IMR-90 (cell line): Measurements from ENCODE around the gene LRRC14B.

Experiments
- POLR2A ChIP-seq: IDR thresholded peaks from 2 replicates; pipeline ENCODE4 v1.6.1; 2012; ENCODE audit warnings: mild to moderate bottlenecking, low read depth, low read length
- TF ChIP-seq, protein P1 (sequence below): conservative IDR thresholded peaks from 2 replicates; pipeline ENCODE4 v1.5.1; 2012; ENCODE audit warnings: mild to moderate bottlenecking, low read depth, low read length, improper control_type of control experiment
- TF ChIP-seq, protein P2 (sequence below): fragments of 150-350 bp; IDR thresholded peaks from 2 replicates; pipeline ENCODE4 v1.6.1; 2017; ENCODE audit warnings: mild to moderate bottlenecking, antibody characterized with exemption, low read length, low read depth

DNA sequence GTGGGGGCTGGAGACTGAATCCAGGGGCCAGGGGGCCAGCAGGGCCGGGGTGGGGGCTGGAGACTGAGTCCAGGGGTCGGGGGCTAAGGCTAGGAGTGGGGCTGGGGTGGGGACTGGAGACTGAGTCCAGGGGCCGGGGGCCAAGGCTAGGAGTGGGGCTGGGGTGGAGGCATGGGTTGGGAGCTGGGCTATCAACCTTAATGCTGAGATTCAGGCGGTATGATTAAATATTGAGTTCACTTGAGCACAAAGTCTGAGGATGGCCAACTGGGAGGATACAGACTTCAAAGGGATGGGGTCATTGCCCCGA is 17.0 kb upstream of the LRRC14B start:
- TF ChIP-seq, protein P1, sequence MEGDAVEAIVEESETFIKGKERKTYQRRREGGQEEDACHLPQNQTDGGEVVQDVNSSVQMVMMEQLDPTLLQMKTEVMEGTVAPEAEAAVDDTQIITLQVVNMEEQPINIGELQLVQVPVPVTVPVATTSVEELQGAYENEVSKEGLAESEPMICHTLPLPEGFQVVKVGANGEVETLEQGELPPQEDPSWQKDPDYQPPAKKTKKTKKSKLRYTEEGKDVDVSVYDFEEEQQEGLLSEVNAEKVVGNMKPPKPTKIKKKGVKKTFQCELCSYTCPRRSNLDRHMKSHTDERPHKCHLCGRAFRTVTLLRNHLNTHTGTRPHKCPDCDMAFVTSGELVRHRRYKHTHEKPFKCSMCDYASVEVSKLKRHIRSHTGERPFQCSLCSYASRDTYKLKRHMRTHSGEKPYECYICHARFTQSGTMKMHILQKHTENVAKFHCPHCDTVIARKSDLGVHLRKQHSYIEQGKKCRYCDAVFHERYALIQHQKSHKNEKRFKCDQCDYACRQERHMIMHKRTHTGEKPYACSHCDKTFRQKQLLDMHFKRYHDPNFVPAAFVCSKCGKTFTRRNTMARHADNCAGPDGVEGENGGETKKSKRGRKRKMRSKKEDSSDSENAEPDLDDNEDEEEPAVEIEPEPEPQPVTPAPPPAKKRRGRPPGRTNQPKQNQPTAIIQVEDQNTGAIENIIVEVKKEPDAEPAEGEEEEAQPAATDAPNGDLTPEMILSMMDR, result no peak
- no peak for TF ChIP-seq POLR2A
- TF ChIP-seq, protein P2, sequence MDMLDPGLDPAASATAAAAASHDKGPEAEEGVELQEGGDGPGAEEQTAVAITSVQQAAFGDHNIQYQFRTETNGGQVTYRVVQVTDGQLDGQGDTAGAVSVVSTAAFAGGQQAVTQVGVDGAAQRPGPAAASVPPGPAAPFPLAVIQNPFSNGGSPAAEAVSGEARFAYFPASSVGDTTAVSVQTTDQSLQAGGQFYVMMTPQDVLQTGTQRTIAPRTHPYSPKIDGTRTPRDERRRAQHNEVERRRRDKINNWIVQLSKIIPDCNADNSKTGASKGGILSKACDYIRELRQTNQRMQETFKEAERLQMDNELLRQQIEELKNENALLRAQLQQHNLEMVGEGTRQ, result no peak
